Measurements from ENCODE around the gene UNC119B. TPM values are rescaled to one million over a fixed set of nuclear protein-coding genes. Genes with fewer than 3 reads are reported as not detected.
A peak's percentile ranks its signal among the peaks of the same experiment; 100 is the strongest.
"Not testable (repeated sequence)": the region's sequence is repeated elsewhere in the genome, so short reads cannot be mapped to it uniquely, and the experiment has no call there.

UNC119B gene
- total RNA-seq, 1 donor: 25.0 TPM

- peak; percentile 24 for DNase-seq (ENCODE audit: low read depth)
- H3K4me3 ChIP-seq (ENCODE audit: low read depth, low read length): no peak overlapping the region
- TF ChIP-seq, protein P1, sequence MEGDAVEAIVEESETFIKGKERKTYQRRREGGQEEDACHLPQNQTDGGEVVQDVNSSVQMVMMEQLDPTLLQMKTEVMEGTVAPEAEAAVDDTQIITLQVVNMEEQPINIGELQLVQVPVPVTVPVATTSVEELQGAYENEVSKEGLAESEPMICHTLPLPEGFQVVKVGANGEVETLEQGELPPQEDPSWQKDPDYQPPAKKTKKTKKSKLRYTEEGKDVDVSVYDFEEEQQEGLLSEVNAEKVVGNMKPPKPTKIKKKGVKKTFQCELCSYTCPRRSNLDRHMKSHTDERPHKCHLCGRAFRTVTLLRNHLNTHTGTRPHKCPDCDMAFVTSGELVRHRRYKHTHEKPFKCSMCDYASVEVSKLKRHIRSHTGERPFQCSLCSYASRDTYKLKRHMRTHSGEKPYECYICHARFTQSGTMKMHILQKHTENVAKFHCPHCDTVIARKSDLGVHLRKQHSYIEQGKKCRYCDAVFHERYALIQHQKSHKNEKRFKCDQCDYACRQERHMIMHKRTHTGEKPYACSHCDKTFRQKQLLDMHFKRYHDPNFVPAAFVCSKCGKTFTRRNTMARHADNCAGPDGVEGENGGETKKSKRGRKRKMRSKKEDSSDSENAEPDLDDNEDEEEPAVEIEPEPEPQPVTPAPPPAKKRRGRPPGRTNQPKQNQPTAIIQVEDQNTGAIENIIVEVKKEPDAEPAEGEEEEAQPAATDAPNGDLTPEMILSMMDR (IDR thresholded peaks at IDR 0.05; ENCODE audit: insufficient read depth, low read depth, low read length): no peak
These were observed 41.1 kb upstream of the UNC119B start for GRCh38 chr12:120668868-120669840.

GRCh38 chr12:120670237-120670636 is 40.0 kb upstream of the UNC119B start:
- H3K4me3 ChIP-seq (ENCODE audit: low read depth, low read length); DNase-seq (ENCODE audit: low read depth): not testable (repeated sequence)

- no peak for DNase-seq (ENCODE audit: low read depth)
- TF ChIP-seq, protein P1 (IDR thresholded peaks at IDR 0.05; ENCODE audit: insufficient read depth, low read depth, low read length): no peak
- no peak overlapping the region for H3K4me3 ChIP-seq (ENCODE audit: low read depth, low read length)
These were observed 39.6 kb upstream of the UNC119B start for GRCh38 chr12:120670667-120671066.

- no peak for DNase-seq (ENCODE audit: low read depth)
- TF ChIP-seq, protein P1 (IDR thresholded peaks at IDR 0.05; ENCODE audit: insufficient read depth, low read depth, low read length): no peak
- H3K4me3 ChIP-seq (ENCODE audit: low read depth, low read length): no peak overlapping the region
These were observed 36.1 kb upstream of the UNC119B start for GRCh38 chr12:120674097-120674636.

DNA sequence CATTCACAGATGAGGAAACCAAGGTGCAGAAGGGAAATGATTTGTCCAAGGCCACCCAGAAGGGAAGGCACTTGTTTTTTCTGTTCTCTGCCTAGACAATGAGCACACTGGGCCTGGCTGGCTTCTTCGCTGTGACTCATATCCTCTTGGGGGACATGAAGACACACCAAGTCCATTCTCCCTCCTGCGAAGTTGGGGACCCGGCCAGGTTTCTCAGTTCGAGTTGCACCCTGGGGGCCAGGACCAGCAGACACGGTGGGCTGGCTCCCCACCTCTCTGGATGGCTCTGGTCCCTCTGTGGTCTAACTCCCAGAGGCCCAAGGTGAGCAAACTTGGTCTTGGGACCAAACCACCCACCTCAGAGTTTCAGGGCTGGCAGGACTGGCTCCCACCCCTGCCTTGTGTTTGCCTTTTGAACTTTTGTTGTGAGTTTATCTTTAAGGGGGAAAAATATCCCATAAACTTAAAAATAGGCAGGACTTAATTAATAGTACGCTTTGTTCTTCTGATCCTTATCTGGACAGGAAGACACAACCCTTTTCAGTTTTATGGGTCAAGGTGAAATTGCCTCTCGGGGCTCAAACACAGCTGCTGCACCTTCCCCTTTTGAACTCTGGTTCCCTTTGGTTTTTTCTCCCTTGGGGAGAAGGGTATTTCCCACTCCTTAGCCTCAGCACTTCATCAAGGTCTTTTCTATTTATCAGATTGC is 32.3 kb upstream of the UNC119B start:
- TF ChIP-seq, protein P1 (IDR thresholded peaks at IDR 0.05; ENCODE audit: insufficient read depth, low read depth, low read length): no peak
- DNase-seq (ENCODE audit: low read depth): peak; percentile 21
- no peak overlapping the region for H3K4me3 ChIP-seq (ENCODE audit: low read depth, low read length)

GRCh38 chr12:120678572-120678971 is 31.7 kb upstream of the UNC119B start:
- TF ChIP-seq, protein P1 (IDR thresholded peaks at IDR 0.05; ENCODE audit: insufficient read depth, low read depth, low read length): no peak
- no peak for DNase-seq (ENCODE audit: low read depth)

More at GRCh38 chr12:120678572-120678971, 31.7 kb upstream of the UNC119B start:
- no peak overlapping the region for H3K4me3 ChIP-seq (ENCODE audit: low read depth, low read length)
